Ovary (tissue), 9 donors: ENCODE data around the gene ZCCHC8. TPM values are rescaled to one million over a fixed set of nuclear protein-coding genes. Genes with fewer than 3 reads are reported as not detected.

Experiments
- DNase-seq, 5 donors: peaks; one replicate each; pipeline ENCODE4 v3.0.0-alpha.2; 2019 to 2020
- H3K27ac ChIP-seq, 2 donors: fragments of 200-600 bp; one replicate each; pipeline versions ENCODE4 v1.5.1 to v1.8.0; 2019 to 2022
- H3K27me3 ChIP-seq: fragments of 200-600 bp; one replicate; pipeline ENCODE4 v1.8.0; 2022
- H3K36me3 ChIP-seq: fragments of 200-600 bp; sonication (generic); one replicate; pipeline ENCODE4 v1.5.1; 2019
- H3K4me1 ChIP-seq: one replicate; pipeline ENCODE4 v1.8.1; 2013; ENCODE audit warnings: mild to moderate bottlenecking, moderate library complexity; ENCODE audit not compliant: insufficient read depth
- H3K4me3 ChIP-seq: fragments of 200-600 bp; sonication (generic); one replicate; pipeline ENCODE4 v1.5.1; 2017
- H3K9me3 ChIP-seq, 2 donors: fragments of 200-600 bp in 1 of 2; sonication (generic) in 1 of 2; one replicate each; pipeline versions ENCODE4 v1.5.1 to v1.8.1; 2013 to 2019; ENCODE audit warnings: mild to moderate bottlenecking in 1 of 2, moderate library complexity in 1 of 2
- CTCF ChIP-seq, 3 donors: fragments of 450-650 bp in 2 of 3; fragments of 200-600 bp in 1 of 3; IDR thresholded peaks; one replicate each; pipeline versions ENCODE4 v1.5.1 to v1.8.0; 2016 to 2022; ENCODE audit warnings: antibody characterized with exemption in 3 of 3, mild to moderate bottlenecking in 1 of 3
- EP300 ChIP-seq: sonication (generic); formaldehyde crosslinking; IDR thresholded peaks from one replicate; pipeline ENCODE4 v1.6.1; 2017; ENCODE audit warnings: antibody characterized with exemption
- POLR2A ChIP-seq: fragments of 450-650 bp; IDR thresholded peaks from one replicate; pipeline ENCODE4 v1.6.1; 2017; ENCODE audit warnings: antibody characterized with exemption, mild to moderate bottlenecking, moderate library complexity
- WGBS, 3 donors: extraction: QIAGEN DNeasy Blood & Tissue Kit in 1 of 3; methylation state at CpG; one replicate each; pipeline versions ENCODE4 v1.1.5 to v1.1.7; 2013 to 2017; 5-methylcytosine and 5-hydroxymethylcytosine counted together
- intact Hi-C, 4 donors: fragments of 100-400 bp; cut with DNase I; formaldehyde crosslinking; loops; one replicate each; pipeline versions ENCODE4 v1.11.0 to v1.15.1; 2022 to 2023
- polyA plus RNA-seq, 2 donors: library from polyadenylated mRNA; stranded (reverse); fragments of 200-250 nt in 1 of 2; fragments of 350-450 nt in 1 of 2; fragmentation: Illumina TruSeq in 1 of 2; extraction: RNeasy Lipid Tissue Mini Kit (QIAGEN cat#74804) in 1 of 2; gene quantifications; one replicate each; pipeline ENCODE4 v1.2.3, GENCODE V29; 2013 to 2014
- total RNA-seq, 7 donors: library from RNA; depleted of rRNA in 2 of 7; stranded (reverse); fragments of >200 nt in 2 of 7; fragmentation: NEBNext Ultra II Directional in 3 of 7; extraction: Animal tissue kit (Norgen Biotek cat#: 25700) in 3 of 7; gene quantifications; one replicate each; pipeline versions ENCODE4 v1.1.0 to v1.2.4, GENCODE V29; 2016 to 2023
- donor health status: DM: no; HTN: no; CAD: no; lungs with moderate emphysema.
- donor health status: DM: no; HTN: no; CAD: no.
- donor health status: Bipolar disorder and iron deficiency.
- donor health status: DM: yes; HTN: yes; CAD: no.
- donor health status: DM: no; HTN: no; CAD: no.
- donor health status: DM: yes; HTN: yes; CAD: no.

The ZCCHC8 gene
- total and polyA plus RNA-seq, 9 donors = 18.0 to 31.8 (median 22.7) TPM

GRCh38 chr12:122520676-122521075 is 19.9 kb upstream of the ZCCHC8 start:
- TF ChIP-seq CTCF (IDR thresholded peaks at IDR 0.05) = no peak
- no peak for TF ChIP-seq POLR2A
- no peak for TF ChIP-seq EP300
- intact Hi-C loops = no loop called here
- Histone ChIP-seq H3K4me3 (no peak overlapping the region), H3K4me1 (peaks cover 7% of the 10 kb centered on the region), H3K9me3 (no peaks in the 10 kb centered on the region), H3K27me3 (no peaks in the 10 kb centered on the region), H3K36me3 (no peaks in the 10 kb centered on the region), H3K27ac (no peak overlapping the region)
- 79 to 85% (median 84%) methylated on average over 4 of the region's 4 CpGs for WGBS, 3 donors
- DNase-seq = no peak

- Histone ChIP-seq H3K36me3 (no peaks in the 10 kb centered on the region), H3K27me3 (no peaks in the 10 kb centered on the region), H3K4me3 (no peak overlapping the region), H3K9me3 (no peaks in the 10 kb centered on the region), H3K27ac (no peak overlapping the region), H3K4me1 (peaks cover 7% of the 10 kb centered on the region)
- TF ChIP-seq CTCF (IDR thresholded peaks at IDR 0.05) = no peak
- no peak for TF ChIP-seq POLR2A
- no peak for TF ChIP-seq EP300
- DNase-seq = no peak
- WGBS, 3 donors = 86 to 91% (median 90%) methylated on average over 1 of the region's 1 CpG
- intact Hi-C loops = no loop called here
These were observed 18.7 kb upstream of the ZCCHC8 start for GRCh38 chr12:122519418-122519817.

GRCh38 chr12:122518908-122519307 is 18.2 kb upstream of the ZCCHC8 start:
- H3K27ac ChIP-seq = no peak overlapping the region
- no peaks in the 10 kb centered on the region for H3K27me3 ChIP-seq
- WGBS, 3 donors = 61 to 77% (median 68%) methylated on average over 1 of the region's 1 CpG
- intact Hi-C loops = no loop called here
- no peak for DNase-seq
- H3K4me3 ChIP-seq = no peak overlapping the region
- H3K36me3 ChIP-seq = no peaks in the 10 kb centered on the region
- no peaks in the 10 kb centered on the region for H3K9me3 ChIP-seq
- no peak for TF ChIP-seq CTCF (IDR thresholded peaks at IDR 0.05)
- TF ChIP-seq POLR2A = no peak
- no peak for TF ChIP-seq EP300
- peaks cover 7% of the 10 kb centered on the region for H3K4me1 ChIP-seq

GRCh38 chr12:122517877-122518276 is 17.1 kb upstream of the ZCCHC8 start:
- intact Hi-C loops = no loop called here
- no peak for TF ChIP-seq EP300
- no peak for TF ChIP-seq POLR2A
- TF ChIP-seq CTCF (IDR thresholded peaks at IDR 0.05) = no peak
- Histone ChIP-seq H3K9me3 (no peaks in the 10 kb centered on the region), H3K4me3 (no peak overlapping the region), H3K36me3 (no peaks in the 10 kb centered on the region), H3K27ac (no peak overlapping the region), H3K4me1 (peaks cover 4% of the 10 kb centered on the region), H3K27me3 (no peaks in the 10 kb centered on the region)
- peak in 2 of 5 donors; percentile 33 to 51 for DNase-seq
- WGBS, 3 donors = 9 to 19% (median 12%) methylated on average over 5 of the region's 5 CpGs
